ENCODE results near the gene CBFB.

Gene CBFB

DNA sequence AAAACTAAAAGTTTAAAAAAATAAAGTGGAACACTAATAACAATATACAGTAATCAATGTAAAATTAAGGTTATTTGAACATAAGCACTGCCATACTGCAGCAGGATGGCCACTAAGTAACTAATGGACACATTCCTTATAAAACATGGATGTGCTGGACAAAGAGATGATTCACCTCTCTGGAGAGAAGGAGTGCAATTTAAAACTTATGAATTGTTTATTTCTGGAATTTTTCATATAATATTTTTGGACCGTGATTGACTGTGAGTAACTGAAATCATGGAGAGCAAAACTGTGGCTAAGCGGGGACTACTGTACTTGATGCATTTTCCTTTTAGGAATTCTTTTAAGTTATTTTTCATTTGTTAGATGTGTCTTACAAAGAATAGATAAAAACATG, 21.8 kb downstream of the CBFB start:
- no peak for DNase-seq

DNA sequence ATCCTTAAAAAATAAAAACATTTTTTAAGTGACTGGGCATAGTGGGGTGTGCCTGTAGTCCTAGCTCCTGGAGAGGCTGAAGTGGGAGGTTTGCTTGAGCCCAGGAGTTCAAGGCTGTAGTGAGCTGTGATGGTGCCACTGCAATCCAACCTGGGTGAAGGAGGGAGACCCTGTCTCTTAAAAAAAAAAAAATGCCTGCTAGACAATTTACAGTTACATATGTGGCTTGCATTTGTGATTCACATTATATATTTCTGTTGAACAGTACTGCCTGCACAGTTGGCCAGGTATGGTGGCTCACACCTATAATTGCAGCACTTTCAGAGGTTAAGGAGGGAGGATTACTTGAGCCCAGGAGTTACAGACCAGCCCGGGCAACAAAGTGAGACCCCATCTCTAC, 23.4 kb downstream of the CBFB start:
- DNase-seq = no peak

DNA sequence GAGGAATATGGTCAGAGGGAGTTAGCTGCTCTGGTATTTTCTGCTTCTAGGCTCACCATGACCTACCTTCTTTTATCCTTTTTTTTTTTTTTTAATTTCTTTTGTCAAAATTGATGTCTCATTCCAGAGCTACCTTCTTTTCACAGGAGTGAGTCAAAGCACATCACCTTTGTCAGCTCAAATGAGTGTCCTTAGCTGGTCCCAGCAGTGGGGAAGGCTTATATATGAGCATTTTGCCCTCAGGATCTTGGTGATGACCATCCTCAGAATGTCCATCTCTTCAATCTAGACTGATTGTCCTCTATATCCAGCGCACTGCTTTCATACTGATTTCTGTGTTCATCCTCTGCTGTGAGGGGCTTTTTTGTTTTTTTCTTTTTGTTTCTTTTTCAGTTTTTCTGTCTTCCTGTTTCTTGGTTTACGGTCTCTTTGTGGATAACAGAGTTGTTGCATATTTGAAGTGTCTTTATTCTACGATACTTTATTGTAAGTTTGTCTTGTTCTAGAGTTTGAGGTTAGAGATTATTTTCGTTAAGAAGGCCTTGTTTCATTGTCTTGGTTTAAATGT, 24.9 kb downstream of the CBFB start:
- DNase-seq = no peak

DNA sequence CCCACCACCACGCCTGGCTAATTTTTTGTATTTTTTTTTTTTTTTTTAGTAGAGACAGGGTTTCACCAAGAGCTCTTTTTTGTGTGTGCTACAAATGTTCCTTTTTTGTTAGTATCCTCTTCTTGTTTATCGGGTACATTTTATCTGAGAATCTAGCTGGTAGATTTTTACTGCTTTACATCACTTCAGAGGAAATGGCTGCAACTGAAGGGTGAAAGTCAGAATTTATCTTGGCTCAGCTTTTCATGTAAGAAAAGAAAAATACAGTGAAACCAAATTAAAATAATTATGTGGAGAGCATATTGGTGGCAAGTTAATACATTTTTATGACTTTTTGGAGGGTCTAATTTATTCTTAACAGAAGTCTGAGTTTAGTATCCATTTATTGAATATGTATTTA, 26.0 kb downstream of the CBFB start:
- no peak for DNase-seq

DNA sequence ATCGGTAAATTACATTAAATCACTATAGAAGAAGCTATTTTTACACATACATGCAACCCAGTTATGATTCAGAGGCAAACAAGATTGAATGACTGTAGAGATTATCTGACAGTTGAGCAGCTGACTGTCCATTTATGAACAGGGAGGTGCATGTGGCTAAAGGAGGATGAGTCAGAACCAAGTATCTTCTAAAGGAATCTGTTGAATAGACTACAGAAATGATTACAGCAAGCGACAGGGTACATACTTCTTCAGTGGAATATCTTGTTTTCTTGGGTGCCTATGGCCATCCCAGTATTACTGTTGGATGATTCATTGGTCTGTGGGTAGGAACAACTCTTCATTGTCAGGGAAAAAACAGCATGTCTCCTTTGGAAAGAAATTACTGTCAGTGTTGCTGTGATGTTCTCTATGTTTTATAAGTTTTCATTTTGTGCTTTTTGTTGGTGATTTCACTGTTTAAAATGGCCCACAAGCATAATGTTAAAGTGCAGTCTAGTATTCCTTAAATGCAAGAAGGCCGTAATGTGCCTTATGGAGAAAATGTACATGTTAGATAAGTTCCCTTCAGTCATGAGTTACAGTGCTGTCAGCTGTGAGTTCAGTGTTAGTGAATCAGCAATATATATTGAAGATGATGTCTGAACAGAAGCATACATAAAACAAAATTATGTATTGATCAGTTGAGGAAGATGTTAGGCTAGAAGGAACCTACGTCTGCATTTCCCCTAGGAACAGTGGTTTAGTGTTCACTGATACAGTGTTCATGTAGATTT, 27.0 kb downstream of the CBFB start:
- no peak for DNase-seq

DNA sequence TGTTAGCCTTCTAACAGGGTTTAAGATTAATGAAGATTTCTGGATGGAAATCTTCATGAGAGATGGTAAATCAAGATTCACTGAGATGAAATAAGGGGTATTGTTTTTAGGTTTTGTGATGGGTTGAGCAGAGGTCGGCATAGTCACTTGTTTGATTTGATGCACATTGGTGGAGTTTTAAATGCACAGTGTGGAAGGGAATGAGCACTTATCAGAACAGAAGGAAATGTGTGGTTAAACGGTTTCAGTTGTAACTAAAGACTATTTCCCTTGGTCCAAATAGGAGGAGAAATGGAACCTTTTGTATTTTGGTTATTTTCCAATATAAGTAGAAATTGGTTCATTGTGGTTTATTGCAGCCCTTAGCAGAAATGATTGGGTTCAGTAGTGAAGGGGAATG, 34.1 kb downstream of the CBFB start:
- no peak for DNase-seq

DNA sequence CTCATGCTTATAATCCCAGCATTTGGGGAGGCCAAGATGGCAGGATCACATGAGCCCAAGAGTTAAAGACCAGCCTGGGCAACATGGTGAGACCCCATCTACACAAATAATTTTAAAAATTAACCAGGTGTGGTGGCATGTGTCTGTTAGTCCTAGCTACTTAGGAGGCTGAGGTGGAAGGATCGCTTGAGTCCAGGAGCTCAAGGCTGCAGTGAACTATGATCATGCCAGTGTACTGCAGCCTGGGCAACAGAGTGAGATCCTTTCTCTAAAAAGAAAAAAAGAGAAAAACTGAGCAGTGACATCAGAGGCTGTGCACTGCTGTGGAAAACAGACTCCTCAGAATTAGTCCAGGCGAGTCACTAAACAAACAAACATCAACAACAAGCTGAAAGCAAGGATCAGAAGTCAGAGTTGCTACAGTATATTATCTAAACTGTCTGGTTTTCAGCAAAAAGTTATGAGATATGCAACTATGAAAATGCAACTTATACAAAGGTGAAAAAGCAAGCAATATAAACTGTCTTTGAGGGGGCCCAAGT, 39.3 kb downstream of the CBFB start:
- no peak for DNase-seq

DNA sequence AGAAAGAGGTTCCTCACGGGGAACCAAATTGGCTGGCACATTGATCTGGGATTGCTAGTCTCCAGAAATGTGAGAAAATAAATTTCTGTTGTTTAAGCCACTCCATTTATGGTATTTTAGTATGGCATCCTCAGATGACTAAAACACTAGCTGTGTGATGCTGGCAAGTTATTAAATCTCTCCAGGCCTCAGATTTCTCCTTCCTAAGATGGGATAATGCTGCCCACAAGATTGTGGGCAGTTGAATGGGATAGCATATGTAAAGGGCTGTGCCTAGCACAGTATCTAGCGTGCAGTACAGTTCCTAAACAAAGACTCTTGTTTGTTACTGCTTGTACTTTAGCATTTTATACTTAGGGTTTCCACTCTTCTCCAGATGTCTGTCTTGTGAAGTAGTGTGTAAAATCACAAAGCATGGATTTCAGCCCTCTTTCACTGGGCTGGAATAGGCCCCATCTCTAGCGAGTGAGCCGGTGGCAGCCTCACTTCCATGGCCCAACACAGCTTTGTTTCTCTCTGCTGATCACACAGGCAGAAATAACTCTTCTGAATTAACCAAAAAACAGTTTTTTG, 42.6 kb downstream of the CBFB start:
- no peak for DNase-seq

DNA sequence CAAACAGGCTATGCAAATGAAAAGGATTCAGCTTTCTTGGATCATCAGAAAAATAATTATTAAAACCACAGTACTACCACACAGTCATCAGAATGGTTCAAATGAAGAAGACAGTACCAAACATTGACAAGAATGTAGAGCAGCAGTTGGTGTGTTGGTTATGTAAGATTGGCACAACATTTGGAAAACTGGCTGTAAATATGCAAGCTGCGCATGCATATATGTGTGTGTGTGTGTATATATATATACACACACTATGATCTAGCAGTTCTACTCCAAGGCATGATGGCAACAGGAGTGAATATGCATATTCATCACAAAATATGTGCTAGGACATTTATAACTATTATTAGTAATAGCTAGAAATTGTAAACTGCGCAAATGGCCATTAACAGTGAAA, 46.4 kb downstream of the CBFB start:
- no peak for DNase-seq

DNA sequence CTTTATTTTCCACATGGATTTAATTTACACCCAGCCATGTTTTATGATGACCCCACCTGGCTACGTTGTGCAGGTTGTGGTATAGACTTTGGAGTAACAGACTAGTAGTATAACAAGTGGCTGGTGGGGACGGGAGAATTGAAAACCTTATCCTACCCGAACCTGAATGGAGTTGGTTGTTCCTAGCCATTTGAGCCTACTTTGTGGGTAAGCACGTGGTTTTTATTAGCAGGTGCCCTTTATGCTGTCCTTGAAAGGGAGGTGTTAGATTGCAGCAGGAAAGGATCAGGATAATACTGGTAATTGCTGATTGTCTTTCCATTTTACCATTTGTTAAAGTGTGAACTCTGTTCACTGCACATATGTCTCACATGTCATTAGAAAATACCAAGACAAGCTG, 48.9 kb downstream of the CBFB start:
- DNase-seq = no peak

DNA sequence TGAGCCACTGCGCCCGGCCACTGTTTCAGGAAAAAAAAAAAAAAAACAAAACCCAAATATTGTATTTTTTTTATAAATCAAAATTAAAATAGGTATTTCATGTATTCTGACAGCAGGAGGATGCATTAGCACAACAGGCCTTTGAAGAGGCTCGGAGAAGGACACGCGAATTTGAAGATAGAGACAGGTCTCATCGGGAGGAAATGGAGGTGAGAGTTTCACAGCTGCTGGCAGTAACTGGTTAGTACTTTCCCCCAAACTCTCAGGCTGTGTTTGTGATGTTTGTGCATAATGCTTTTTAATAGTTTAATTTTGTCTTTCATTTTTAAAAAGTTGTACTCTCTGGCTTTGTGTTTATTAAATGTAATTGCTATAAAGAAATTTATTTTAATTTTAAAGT, 53.2 kb downstream of the CBFB start:
- no peak for DNase-seq

DNA sequence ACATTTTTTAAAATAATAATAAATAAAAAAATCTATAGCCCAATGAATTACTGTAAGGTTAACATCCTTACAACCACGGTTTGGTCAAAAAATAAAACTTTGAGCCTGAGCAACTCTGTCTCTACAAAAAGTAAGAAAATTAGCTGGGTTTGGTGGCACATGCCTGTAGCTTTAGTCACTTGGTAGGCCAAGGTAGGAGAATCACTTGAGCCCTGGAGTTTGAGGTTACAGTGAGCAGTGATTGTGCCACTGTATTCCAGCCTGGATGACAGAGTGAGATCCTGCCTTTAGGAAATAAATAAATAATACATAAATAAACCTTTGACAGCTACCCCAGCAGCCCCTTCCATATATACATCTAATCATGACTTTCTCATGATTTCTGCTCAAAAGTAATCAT, 53.9 kb downstream of the CBFB start:
- DNase-seq = no peak

DNA sequence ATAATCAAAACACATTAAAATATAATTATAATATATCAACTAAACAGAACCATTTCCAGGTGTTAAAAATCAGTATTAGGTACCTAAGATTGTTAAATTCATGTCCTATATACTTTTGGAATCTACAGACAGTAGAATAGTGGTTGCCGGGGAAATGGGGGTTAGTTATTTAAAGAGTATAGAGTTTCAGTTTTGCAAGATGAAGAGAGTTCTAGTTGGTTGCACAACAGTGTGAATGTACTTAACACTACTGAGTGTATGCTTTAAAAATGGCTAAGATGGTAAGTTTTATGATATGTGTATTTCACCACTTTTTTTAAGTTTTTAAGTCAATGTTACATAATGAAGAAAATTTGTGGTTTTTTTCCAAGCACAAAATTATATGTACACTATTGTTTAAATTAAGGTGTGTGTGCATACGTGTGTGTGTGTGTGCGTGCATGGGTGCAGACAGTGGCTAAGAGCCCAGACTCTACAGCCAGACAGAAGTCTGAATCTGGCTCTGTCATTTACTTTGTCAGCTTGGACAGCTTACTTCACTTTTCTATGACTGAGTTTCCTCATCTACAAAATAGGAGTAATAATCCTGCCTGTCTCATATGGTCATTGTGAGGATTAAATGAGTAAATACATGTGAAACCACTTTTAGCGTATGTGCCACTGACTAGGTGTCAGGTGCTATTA, 55.5 kb downstream of the CBFB start:
- no peak for DNase-seq

DNA sequence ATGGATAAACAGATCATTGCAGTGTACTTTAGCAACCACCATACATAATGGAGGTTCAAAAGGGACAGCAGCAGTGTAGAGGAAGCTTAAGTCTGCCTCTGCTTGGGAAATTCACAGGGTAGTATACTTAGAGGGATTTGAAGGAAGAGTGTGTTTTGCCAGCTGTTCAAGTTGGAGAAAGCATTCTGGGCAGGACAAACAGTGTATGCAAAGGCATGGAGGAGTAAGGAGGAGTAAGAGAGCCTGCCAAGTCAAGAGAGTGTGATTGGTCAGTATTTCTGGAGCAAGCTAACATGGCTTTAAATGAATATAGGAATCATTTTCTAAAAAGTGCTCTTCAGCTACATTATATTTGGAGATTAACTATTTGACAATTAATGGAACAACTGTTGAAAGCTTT, 57.9 kb downstream of the CBFB start:
- no peak for DNase-seq

DNA sequence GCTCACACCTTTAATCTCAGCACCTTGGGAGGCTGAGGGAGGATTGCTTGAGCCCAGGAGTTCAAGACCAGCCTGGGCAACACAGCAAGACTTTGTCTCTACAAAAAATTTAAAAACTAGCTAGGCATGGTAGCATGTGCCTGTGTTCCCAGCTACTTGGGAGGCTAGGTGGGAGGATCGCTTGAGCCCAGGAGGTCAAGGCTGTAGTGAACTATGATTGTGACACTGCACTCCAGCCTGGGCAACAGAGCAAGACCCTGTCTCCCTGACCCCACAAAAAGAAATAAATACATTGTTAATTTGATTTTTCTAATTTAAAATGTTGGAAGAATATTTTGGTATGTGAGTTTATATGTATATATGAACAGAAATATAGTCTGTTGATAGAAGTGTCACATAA, 58.3 kb downstream of the CBFB start:
- no peak for DNase-seq

DNA sequence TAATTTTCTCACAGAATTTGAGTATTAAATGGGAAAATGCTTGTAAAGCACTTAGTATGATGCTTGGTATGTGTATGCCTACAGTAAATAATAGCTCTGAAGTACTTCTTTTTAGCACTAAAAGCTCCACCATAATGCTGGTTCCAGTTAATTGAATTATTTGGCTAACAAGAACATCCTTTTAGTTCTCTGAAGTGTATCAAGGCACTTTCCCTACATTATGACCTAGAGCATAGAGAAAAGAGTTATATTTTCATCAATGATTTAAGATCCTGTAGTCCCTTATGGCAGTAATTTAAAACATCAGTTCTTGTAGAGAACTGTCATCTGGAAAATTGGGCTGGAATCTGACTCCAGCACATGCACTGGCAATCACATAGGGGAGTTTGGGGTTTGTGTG, 58.9 kb downstream of the CBFB start:
- DNase-seq = no peak

DNA sequence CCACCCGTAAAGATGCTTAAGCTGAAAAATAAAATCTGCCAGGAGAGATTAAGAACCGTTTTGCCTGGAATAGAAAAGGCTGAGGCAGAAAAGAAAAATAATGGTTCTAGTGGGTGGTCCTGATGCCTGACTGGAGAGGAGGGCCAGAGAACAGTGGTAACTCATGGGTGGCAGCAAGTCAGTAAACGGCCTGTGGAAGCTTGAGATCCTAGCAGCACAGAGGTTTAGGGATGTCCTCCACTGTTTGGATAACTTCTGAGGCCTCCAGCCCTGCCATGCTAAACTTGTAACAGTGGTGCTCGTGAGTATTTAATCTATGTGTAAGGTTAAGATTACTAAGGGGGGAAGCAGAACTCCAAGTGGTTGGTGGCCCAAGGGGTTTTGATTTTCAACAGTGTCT, 59.6 kb downstream of the CBFB start:
- DNase-seq = no peak

DNA sequence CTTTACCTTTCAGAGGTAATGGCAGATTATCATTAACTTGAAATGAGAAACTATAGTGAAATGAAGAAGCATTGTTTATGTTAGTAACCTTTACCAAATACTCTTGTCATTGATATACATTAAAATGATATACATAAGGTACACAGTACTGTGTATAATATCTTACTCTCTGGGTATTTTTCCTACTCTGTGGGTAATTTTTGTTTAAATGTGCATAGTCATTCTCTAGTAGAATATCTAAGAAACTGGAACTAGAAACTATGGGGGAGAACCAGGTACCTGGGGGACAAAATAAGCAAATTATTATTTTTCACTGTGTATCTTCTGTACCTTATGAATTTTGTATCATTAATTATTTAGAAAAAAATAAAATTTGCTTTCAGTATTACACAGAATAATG, 60.2 kb downstream of the CBFB start:
- no peak for DNase-seq

DNA sequence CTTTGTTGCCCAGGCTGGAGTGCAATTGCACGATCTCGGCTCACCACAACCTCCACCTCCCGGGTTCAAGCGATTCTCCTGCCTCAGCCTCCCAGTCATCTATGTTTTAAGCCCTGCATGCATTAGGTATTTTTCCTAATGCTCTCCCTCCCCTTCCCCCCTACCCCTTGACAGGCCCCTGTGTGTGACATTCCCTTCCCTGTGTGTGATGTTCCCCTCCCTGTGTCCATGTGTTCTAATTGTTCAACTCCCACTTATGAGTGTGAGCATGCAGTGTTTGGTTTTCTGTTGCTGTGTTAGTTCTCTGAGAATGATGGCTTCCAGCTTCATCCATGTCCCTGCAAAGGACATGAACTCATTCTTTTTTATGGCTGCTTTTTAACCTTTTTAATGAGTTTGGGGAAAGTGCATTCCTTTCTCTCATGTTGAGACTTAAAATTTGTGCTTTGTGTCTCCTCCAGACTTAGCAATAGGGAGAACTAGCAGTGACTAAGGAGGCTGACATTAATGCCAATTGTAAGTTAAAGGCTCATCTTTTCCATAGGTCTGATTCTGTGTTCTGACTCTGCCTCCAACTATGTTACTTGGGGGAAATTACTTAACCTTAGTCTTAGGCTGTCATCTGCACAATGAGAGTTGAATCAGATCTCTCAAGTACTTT, 63.1 kb downstream of the CBFB start:
- DNase-seq = no peak

DNA sequence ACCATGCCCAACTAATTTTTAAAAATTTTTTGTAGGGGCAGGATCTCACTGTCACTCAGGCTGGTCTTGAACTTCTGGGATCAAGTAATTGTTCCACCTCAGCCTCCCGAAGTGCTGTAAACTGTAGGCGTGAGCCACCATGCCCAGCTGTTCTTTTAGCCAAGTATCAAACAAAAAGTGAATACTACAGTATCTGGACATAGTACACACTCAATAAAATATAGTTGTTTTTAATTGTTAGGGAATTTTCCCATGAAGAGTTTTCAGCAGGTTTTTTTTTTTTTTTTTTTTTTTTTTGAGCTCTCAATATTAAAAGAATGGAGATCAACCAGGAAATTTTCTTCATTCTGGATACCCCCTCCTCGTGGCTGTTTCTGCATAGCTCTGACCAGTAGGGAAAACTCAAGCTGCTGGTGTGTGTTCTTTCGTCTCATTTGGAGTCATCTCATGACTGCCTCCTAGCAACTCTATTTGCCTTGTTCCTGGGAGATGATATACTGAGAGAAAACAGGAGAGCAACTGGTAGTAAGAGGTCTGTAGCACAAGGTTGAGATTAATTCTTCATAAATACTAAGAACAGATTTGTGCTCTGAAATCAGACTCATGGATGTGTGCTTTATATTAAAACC, 64.3 kb downstream of the CBFB start:
- no peak for DNase-seq

DNA sequence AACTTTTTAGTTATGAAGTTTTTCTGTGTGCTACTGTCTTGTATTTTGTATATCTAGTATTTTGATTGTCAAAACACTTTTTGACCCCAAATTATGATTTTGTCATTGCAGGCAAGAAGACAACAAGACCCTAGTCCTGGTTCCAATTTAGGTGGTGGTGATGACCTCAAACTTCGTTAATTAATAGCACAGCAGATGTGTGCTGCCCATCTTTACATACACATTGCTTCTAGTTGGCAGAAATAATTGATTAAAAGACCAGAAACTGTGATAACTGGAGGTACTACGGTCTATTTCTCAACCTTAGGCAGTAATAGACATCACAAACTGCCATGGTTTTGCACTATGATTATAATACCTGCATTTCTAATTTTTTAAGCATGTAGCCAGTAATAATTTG, 69.7 kb downstream of the CBFB start:
- DNase-seq = no peak

DNA sequence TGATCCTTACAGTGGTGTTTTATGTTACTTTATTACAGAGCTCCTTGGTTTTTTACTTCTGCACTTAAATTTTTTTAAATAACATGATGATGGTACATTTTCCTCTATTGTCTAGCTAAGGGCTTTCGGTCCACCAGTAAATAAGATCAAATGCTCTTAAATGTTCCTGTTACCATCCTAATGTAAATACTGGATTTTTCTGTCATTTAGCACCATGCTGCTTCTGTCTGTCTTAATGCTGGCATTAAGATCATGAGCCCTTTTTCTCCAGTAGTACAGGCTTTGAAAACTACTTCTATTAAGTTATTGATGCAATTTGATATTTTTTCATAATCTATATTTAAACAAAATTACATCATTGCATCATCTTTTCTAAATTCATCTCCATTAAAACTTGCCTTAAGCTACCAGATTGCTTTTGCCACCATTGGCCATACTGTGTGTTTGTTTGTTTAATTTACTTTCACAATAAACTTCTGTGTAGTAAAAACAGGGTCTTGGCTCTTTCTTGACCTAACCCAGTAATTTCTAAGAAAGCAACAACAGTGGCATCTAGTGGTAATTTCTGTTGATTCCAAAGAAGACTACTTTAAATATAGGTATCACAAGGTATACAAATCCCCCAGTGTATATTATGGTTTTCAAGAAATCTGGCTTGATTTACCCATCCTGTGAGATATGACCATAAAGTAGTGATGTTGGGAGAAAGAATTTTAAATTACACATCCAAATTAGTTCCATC, 71.8 kb downstream of the CBFB start:
- no peak for DNase-seq
